ENCODE results near the gene AGMO. TPM values are rescaled to one million over a fixed set of nuclear protein-coding genes. Genes with fewer than 3 reads are reported as not detected.

The AGMO gene
- polyA plus RNA-seq, 1 experiment: not detected

- no peak for TF ChIP-seq CTCF (IDR thresholded peaks at IDR 0.05; ENCODE audit: insufficient read depth, low read depth, low read length)
- no peaks in the 10 kb centered on the region for H3K36me3 ChIP-seq (ENCODE audit: control insufficient read depth, insufficient read depth, low read length)
- H3K4me3 ChIP-seq (ENCODE audit: low read depth, low read length): no peak overlapping the region
- POLR2A ChIA-PET: no interaction called here
- CTCF ChIA-PET: no interaction called here
- H3K27me3 ChIP-seq (ENCODE audit: control insufficient read depth, insufficient read depth, low read length): no peaks in the 10 kb centered on the region
- no peak for DNase-seq (ENCODE audit: low read depth)
Observed at GRCh38 chr7:15581352-15581951, 19.6 kb upstream of the AGMO start.

- no peaks in the 10 kb centered on the region for H3K36me3 ChIP-seq (ENCODE audit: control insufficient read depth, insufficient read depth, low read length)
Observed at GRCh38 chr7:15580604-15581351, 19.0 kb upstream of the AGMO start.

GRCh38 chr7:15577600-15577999, 15.8 kb upstream of the AGMO start:
- POLR2A ChIA-PET: no interaction called here
- no peaks in the 10 kb centered on the region for H3K27me3 ChIP-seq (ENCODE audit: control insufficient read depth, insufficient read depth, low read length)
- no peaks in the 10 kb centered on the region for H3K36me3 ChIP-seq (ENCODE audit: control insufficient read depth, insufficient read depth, low read length)
- no peak for DNase-seq (ENCODE audit: low read depth)
- TF ChIP-seq CTCF (IDR thresholded peaks at IDR 0.05; ENCODE audit: insufficient read depth, low read depth, low read length): no peak
- no peak overlapping the region for H3K4me3 ChIP-seq (ENCODE audit: low read depth, low read length)
- CTCF ChIA-PET: no interaction called here

More at GRCh38 chr7:15580604-15581351, 19.0 kb upstream of the AGMO start:
- no peak for DNase-seq (ENCODE audit: low read depth)
- POLR2A ChIA-PET: no interaction called here
- TF ChIP-seq CTCF (IDR thresholded peaks at IDR 0.05; ENCODE audit: insufficient read depth, low read depth, low read length): no peak
- H3K27me3 ChIP-seq (ENCODE audit: control insufficient read depth, insufficient read depth, low read length): no peaks in the 10 kb centered on the region
- CTCF ChIA-PET: no interaction called here
- H3K4me3 ChIP-seq (ENCODE audit: low read depth, low read length): no peak overlapping the region

- H3K27me3 ChIP-seq (ENCODE audit: control insufficient read depth, insufficient read depth, low read length): no peaks in the 10 kb centered on the region
- DNase-seq (ENCODE audit: low read depth): no peak
- no peak for TF ChIP-seq CTCF (IDR thresholded peaks at IDR 0.05; ENCODE audit: insufficient read depth, low read depth, low read length)
- H3K4me3 ChIP-seq (ENCODE audit: low read depth, low read length): no peak overlapping the region
- no peaks in the 10 kb centered on the region for H3K36me3 ChIP-seq (ENCODE audit: control insufficient read depth, insufficient read depth, low read length)
- POLR2A ChIA-PET: no interaction called here
- CTCF ChIA-PET: no interaction called here
Observed at GRCh38 chr7:15571301-15571878, 9.6 kb upstream of the AGMO start.

GRCh38 chr7:15567652-15568051, 5.8 kb upstream of the AGMO start:
- Histone ChIP-seq H3K4me3 (ENCODE audit: low read depth, low read length) (no peak overlapping the region), H3K36me3 (ENCODE audit: control insufficient read depth, insufficient read depth, low read length) (no peaks in the 10 kb centered on the region), H3K27me3 (ENCODE audit: control insufficient read depth, insufficient read depth, low read length) (no peaks in the 10 kb centered on the region)
- TF ChIP-seq CTCF (IDR thresholded peaks at IDR 0.05; ENCODE audit: insufficient read depth, low read depth, low read length): no peak
- ChIA-PET POLR2A (no interaction called here), CTCF (interaction anchor here (1.2 kb wide), 1 partner anchor 24 kb away, joined by 3 read pairs; no protein-coding TSS in a partner anchor)
- DNase-seq (ENCODE audit: low read depth): no peak
